NCI-H1092 (cell line): ENCODE measurements around the gene MAGOH.
A peak's percentile ranks its signal among the peaks of the same experiment; 100 is the strongest.
"Not testable (repeated sequence)": the region's sequence is repeated elsewhere in the genome, so short reads cannot be mapped to it uniquely, and the experiment has no call there.

Experiments
- DNase-seq: peaks from one replicate; lab custom pipeline; 2025; lab: John Stamatoyannopoulos, UW

MAGOH gene

DNA sequence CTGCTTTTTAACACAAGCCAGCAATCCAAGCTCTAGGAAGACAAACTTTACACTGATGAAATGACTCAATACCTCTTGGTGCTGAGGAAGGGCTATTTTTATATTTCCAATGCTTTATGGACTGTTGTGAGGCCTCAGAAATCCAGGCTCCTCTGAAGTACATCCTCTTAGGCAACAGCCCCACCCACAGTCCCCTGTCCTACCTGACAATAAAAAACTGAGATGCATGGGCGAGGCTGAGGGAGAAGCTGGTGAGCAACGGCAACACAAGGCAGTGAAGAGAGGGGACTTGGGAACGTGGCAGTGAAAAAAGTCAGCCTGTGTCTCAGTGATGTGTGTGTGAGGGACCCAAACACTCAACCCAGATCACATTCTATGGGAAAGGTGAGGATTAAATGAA lies 51.8 kb downstream of the MAGOH start:
- DNase-seq = no peak

DNA sequence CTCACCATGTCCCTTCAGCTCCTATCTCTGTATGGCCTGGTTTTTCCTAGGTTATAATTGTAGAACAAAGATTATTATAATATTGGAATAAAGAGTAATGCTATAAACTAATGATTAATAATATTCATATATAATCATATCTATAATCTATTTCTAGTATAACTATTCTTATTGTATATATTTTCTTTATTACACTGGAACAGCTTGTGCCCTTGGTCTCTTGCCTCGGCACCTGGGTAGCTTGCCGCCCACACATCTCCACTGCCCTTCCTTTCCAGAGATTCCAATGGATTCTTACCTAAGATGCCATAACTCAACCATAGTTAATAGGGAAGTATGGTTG lies 52.4 kb downstream of the MAGOH start:
- DNase-seq = not testable (repeated sequence)

DNA sequence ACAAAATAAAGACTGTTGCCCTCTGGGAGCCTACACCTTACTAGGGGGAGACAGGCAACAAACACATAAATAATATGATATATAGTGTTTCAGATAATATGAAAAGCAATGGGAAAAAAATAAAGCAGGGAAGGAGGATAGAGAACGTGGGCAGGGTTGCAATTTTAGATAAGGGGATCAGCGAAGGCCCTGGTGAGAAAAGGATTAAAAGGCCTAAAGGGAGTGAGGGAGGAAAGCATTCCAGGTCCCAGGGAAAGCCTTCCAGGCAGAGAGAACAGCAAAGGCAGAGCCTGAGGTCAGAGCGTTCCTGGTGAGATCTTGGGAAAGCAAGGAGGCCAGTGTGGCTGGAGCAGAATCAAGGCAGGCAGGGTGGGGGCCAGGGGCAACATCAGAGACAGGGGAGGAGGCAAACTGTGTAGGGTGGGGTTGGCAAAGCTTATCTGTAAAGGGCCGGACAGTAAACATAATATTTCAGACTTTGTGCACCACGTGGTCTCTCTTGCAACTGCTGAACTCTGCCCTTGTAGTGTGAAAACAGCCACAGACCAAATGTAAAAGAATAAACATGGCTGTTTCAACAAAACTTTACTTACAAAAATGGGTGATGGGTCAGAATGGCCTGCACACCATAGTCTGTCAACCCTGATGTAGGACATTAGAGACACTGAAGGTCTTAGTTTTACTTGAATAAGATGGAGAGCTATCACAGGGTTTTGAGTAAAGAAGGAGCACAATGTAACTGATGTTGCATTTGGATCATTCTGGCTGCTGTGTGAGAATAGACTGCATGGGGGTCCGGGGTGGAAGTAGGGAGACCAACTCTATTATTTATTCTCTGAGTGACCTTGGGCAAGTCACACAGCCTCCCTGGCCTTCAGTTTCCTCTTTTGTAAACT lies 55.0 kb downstream of the MAGOH start:
- DNase-seq = no peak

DNA sequence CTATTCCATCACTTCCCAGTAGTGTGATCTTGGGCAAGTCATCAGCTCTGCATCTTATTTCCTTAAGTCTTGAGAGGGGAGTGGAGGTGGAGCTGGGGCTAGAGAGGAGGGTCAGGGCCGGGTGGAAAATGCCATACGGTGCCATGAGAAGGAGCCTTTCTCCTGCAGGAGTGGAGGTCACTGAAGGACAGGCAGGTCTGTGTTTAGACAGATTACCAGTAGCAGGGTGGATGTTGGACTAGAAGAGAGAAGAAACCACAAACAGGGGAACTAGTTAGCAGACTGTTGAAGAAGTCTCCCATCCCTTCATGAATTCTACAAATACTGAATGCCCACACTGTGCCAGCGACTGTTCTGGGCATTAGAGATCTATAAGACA lies 55.6 kb downstream of the MAGOH start:
- DNase-seq = no peak

DNA sequence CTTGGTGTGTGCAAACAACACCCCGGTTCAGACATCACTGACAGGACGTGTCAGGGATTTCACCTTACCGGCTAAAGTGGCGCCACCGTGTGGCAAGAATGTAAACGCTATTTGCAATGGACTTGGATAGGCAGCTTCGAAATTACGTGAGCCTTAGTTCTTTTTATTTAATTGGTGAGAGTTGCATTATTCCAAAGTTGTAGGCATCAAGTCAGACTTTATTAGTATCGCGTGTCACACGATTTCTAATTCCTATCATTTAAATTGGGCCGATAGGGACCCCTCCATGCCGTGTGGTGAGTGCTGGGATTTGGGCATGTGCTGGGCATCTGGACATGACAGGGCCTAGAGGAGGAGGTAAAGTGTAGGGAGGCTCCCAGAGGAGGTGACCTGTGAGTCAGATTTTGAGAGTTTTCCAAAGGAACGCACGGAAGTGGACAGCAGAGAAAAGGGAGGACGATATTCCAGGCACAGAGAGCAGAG lies 56.2 kb downstream of the MAGOH start:
- DNase-seq = peak; percentile 53

DNA sequence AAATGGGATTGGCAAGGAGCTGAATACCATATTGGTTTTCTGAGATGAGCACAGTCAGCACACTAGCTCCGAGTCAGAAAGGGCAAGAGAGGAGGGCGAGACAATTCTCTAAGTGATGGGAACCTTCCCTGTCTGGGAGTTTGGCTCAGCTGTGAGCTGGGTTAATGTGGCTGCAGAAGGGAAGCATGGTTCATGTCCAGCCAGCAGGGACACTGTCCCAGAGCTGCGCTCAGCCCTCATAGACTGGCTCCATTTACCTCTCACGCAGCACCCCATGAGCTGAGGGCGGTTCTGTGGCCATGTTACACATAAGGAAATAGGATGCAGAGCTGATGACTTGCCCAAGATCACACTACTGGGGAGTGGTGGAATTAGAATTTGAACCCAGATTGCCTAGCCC lies 57.4 kb downstream of the MAGOH start:
- DNase-seq = no peak

DNA sequence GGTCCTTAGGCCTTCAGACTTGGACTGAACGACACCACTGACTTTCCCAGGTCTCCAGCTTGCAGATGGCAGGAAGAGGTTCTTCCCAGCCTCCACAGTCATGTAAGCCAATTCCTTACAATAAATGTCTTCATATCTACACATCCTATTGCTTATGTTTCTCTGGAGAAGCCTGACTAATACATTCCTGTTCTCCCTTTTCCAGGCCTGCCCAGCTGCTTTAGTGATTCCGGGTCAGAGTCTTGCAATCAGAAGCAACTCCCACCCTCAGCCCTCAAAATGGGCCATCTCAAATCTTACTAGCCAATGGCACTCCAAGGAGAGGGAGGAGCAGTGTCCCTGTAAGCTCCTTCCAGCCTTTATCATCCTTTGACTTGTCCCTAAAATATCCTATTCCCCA lies 58.1 kb downstream of the MAGOH start:
- no peak for DNase-seq
